CD4-positive, alpha-beta T cell (primary cell): Measurements from ENCODE around the gene NABP2. TPM values are rescaled to one million over a fixed set of nuclear protein-coding genes. Genes with fewer than 3 reads are reported as not detected.

Source experiments
- ATAC-seq: fragments of 200-7000 bp; cut with Tn5 transposase; one replicate; pipeline ENCODE4 v1.10.0; 2022; ENCODE audit warnings: mild to moderate bottlenecking; ENCODE audit not compliant: poor library complexity
- CTCF ChIA-PET: fragments of 350-600 bp; sonication (Branson Sonifier 250); formaldehyde crosslinking; loops from one replicate; lab custom pipeline; 2021; ENCODE audit warnings: antibody characterized with exemption, inconsistent platforms; lab: Charles Lee
- POLR2A ChIA-PET: fragments of 350-600 bp; sonication (Branson Sonifier 250); formaldehyde crosslinking; loops from one replicate; lab custom pipeline; 2021; ENCODE audit warnings: antibody characterized with exemption, inconsistent platforms; lab: Charles Lee
- DNase-seq, 14 experiments: peaks; one replicate each; pipeline ENCODE4 v3.0.0-alpha.2; 2013 to 2020; ENCODE audit warnings: mixed read lengths in 2 of 14
- H3K27ac ChIP-seq, 2 donors: one replicate each; pipeline versions ENCODE4 v1.5.1 to v1.7.0; 2013; ENCODE audit warnings: low read length in 2 of 2, low read depth in 1 of 2, mild to moderate bottlenecking in 1 of 2
- H3K27me3 ChIP-seq, 2 experiments: 1 replicate in 1 of 2; 2 replicates in 1 of 2; pipeline versions ENCODE4 v1.6.1 to v1.7.0; 2013; ENCODE audit warnings: low read length in 2 of 2, control low read depth in 1 of 2, mild to moderate bottlenecking in 1 of 2, moderate library complexity in 1 of 2; ENCODE audit not compliant: insufficient read depth in 2 of 2, control insufficient read depth in 1 of 2
- H3K36me3 ChIP-seq: one replicate; pipeline ENCODE4 v1.6.1; 2013; ENCODE audit warnings: low read length, control low read depth; ENCODE audit not compliant: insufficient read depth
- H3K4me1 ChIP-seq: one replicate; pipeline ENCODE4 v1.6.1; 2013; ENCODE audit warnings: low read length, control low read depth; ENCODE audit not compliant: insufficient read depth
- H3K4me3 ChIP-seq: one replicate; pipeline ENCODE4 v1.5.1; 2013; ENCODE audit warnings: mild to moderate bottlenecking, low read length, moderate library complexity
- H3K9me3 ChIP-seq, 2 experiments: 1 replicate in 1 of 2; 2 replicates in 1 of 2; pipeline versions ENCODE4 v1.6.1 to v1.7.0; 2013; ENCODE audit warnings: low read length in 2 of 2, mild to moderate bottlenecking in 2 of 2, control low read depth in 1 of 2, moderate library complexity in 1 of 2; ENCODE audit not compliant: control insufficient read depth in 1 of 2, insufficient read depth in 1 of 2
- H3K27ac Mint-ChIP-seq: one replicate; pipeline ENCODE4 v1.8.0; 2020; ENCODE audit warnings: mixed read lengths
- H3K27me3 Mint-ChIP-seq: one replicate; pipeline ENCODE4 v1.8.0; 2021; ENCODE audit warnings: mixed read lengths
- H3K36me3 Mint-ChIP-seq: one replicate; pipeline ENCODE4 v1.8.0; 2021; ENCODE audit warnings: low read depth, mixed read lengths
- H3K4me1 Mint-ChIP-seq: one replicate; pipeline ENCODE4 v1.8.0; 2021; ENCODE audit warnings: low read depth, mixed read lengths
- H3K4me3 Mint-ChIP-seq: one replicate; pipeline ENCODE4 v1.8.0; 2020; ENCODE audit warnings: mild to moderate bottlenecking, mixed read lengths
- H3K9me3 Mint-ChIP-seq: one replicate; pipeline ENCODE4 v1.8.0; 2020; ENCODE audit warnings: mixed read lengths
- CTCF ChIP-seq: fragments of 200-600 bp; IDR thresholded peaks from one replicate; pipeline ENCODE4 v1.8.0; 2022; ENCODE audit warnings: antibody characterized with exemption, mild to moderate bottlenecking
- intact Hi-C, 2 experiments: fragments of 100-400 bp; cut with DNase I in 1 of 2; cut with micrococcal nuclease in 1 of 2; formaldehyde crosslinking; loops; one replicate each; pipeline versions ENCODE4 v1.15.1 to v1.9.0; 2023 to 2025; cut with DNase I, micrococcal nuclease
- total RNA-seq, 174 experiments: library from RNA in 2 of 174; stranded (reverse) in 2 of 174; gene quantifications; one replicate each; pipeline ENCODE4 v1.2.3 and lab custom pipeline; 2021 to 2026

NABP2 gene
- total RNA-seq, 2 experiments from 2014 or later: 7.6 to 9.1 TPM

- ChIA-PET POLR2A (no interaction called here), CTCF (no interaction called here)
- no peak for ATAC-seq
- Mint-ChIP-seq H3K4me3 (no peak overlapping the region), H3K36me3 (peaks cover 68% of the 10 kb centered on the region), H3K4me1 (no peaks in the 10 kb centered on the region), H3K27me3 (no peaks in the 10 kb centered on the region), H3K27ac (no peak overlapping the region), H3K9me3 (no peaks in the 10 kb centered on the region)
- H3K9me3 ChIP-seq: no peaks in the 10 kb centered on the region
- no peak for TF ChIP-seq CTCF
- no peaks in the 10 kb centered on the region for H3K4me1 ChIP-seq
- no peak for DNase-seq
- no peaks in the 10 kb centered on the region for H3K27me3 ChIP-seq
- no peak overlapping the region for H3K27ac ChIP-seq
- H3K36me3 ChIP-seq: peaks cover 60% of the 10 kb centered on the region
- intact Hi-C loops: no loop called here
- no peak overlapping the region for H3K4me3 ChIP-seq
Observed at GRCh38 chr12:56241424-56242303, 17.5 kb downstream of the NABP2 start.

- TF ChIP-seq CTCF: no peak
- Mint-ChIP-seq H3K9me3 (no peaks in the 10 kb centered on the region), H3K4me1 (no peaks in the 10 kb centered on the region), H3K4me3 (no peak overlapping the region), H3K36me3 (peaks cover 80% of the 10 kb centered on the region), H3K27me3 (no peaks in the 10 kb centered on the region), H3K27ac (no peak overlapping the region)
- peaks cover 71% of the 10 kb centered on the region for H3K36me3 ChIP-seq
- ATAC-seq (no peak), DNase-seq (no peak)
- H3K4me1 ChIP-seq: no peaks in the 10 kb centered on the region
- H3K27me3 ChIP-seq: no peaks in the 10 kb centered on the region
- POLR2A ChIA-PET: no interaction called here
- intact Hi-C loops: no loop called here
- H3K9me3 ChIP-seq: no peaks in the 10 kb centered on the region
- CTCF ChIA-PET: no interaction called here
- H3K27ac ChIP-seq: no peak overlapping the region
- H3K4me3 ChIP-seq: no peak overlapping the region
Observed at GRCh38 chr12:56242986-56243385, 18.8 kb downstream of the NABP2 start.

GRCh38 chr12:56243731-56244181 lies 19.6 kb downstream of the NABP2 start:
- no peaks in the 10 kb centered on the region for H3K27me3 Mint-ChIP-seq
- POLR2A ChIA-PET: no interaction called here
- no peak overlapping the region for H3K4me3 Mint-ChIP-seq
- intact Hi-C loops: no loop called here
- H3K36me3 Mint-ChIP-seq: peaks cover 87% of the 10 kb centered on the region
- no peaks in the 10 kb centered on the region for H3K9me3 Mint-ChIP-seq
- H3K4me1 ChIP-seq: no peaks in the 10 kb centered on the region
- DNase-seq (no peak), ATAC-seq (no peak)
- no peak overlapping the region for H3K4me3 ChIP-seq
- H3K36me3 ChIP-seq: peaks cover 78% of the 10 kb centered on the region
- H3K27me3 ChIP-seq: no peaks in the 10 kb centered on the region
- no peaks in the 10 kb centered on the region for H3K9me3 ChIP-seq
- no peak for TF ChIP-seq CTCF
- CTCF ChIA-PET: no interaction called here
- H3K27ac Mint-ChIP-seq: no peak overlapping the region
- no peaks in the 10 kb centered on the region for H3K4me1 Mint-ChIP-seq
- H3K27ac ChIP-seq: no peak overlapping the region
